HepG2 (cell line): ENCODE results near the gene GRPEL2. TPM values are rescaled to one million over a fixed set of nuclear protein-coding genes. Genes with fewer than 3 reads are reported as not detected.

Experiments used
- AHDC1 ChIP-seq: sonication (generic); formaldehyde crosslinking; IDR thresholded peaks from 2 replicates; pipeline ENCODE4 v1.5.1; 2020; ENCODE audit warnings: mild to moderate bottlenecking, missing genetic modification reagents, borderline replicate concordance
- ATRX ChIP-seq: sonication (generic); formaldehyde crosslinking; IDR thresholded peaks from 2 replicates; pipeline ENCODE4 v1.4.0; 2020; ENCODE audit warnings: missing genetic modification reagents, borderline replicate concordance
- ELF3 ChIP-seq: IDR thresholded peaks from 2 replicates; pipeline ENCODE4 v1.6.1; 2016; ENCODE audit warnings: missing genetic modification reagents, missing compliant biosample characterization
- EZH2 ChIP-seq: conservative IDR thresholded peaks from 2 replicates; pipeline ENCODE4 v1.6.1; 2012; ENCODE audit warnings: mild to moderate bottlenecking, low read depth, low read length, moderate library complexity
- HOXA7 ChIP-seq: sonication (generic); formaldehyde crosslinking; IDR thresholded peaks from 2 replicates; pipeline ENCODE4 v1.8.1; 2022; ENCODE audit warnings: mild to moderate bottlenecking, missing genetic modification reagents, moderate library complexity
- ISL2 ChIP-seq: sonication (generic); formaldehyde crosslinking; IDR thresholded peaks from 2 replicates; pipeline ENCODE4 v1.5.0; 2020; ENCODE audit warnings: missing genetic modification reagents
- KAT8 ChIP-seq: IDR thresholded peaks from 2 replicates; pipeline ENCODE4 v1.6.1; 2016; ENCODE audit warnings: missing genetic modification reagents, missing compliant biosample characterization
- NBN ChIP-seq: fragments of 450-650 bp; conservative IDR thresholded peaks from 2 replicates; pipeline ENCODE4 v1.6.1; 2017
- NR2F2 ChIP-seq: IDR thresholded peaks from 2 replicates; pipeline ENCODE4 v1.6.1; 2012; ENCODE audit warnings: low read depth, inconsistent platforms, borderline replicate concordance
- POLR2G ChIP-seq: fragments of 200-400 bp; formaldehyde crosslinking; IDR thresholded peaks from 2 replicates; pipeline ENCODE4 v1.6.1; 2018; ENCODE audit warnings: mild to moderate bottlenecking, low read depth, low read length, moderate library complexity
- ZBTB3 ChIP-seq: sonication (generic); formaldehyde crosslinking; IDR thresholded peaks from 2 replicates; pipeline ENCODE4 v1.4.0; 2020; ENCODE audit warnings: low read depth, mild to moderate bottlenecking, moderate library complexity, missing genetic modification reagents, borderline replicate concordance
- ZMYM2 ChIP-seq: sonication (generic); formaldehyde crosslinking; IDR thresholded peaks from 2 replicates; pipeline ENCODE4 v1.8.0; 2022; ENCODE audit warnings: mild to moderate bottlenecking, missing genetic modification reagents
- ZNF264 ChIP-seq: sonication (generic); formaldehyde crosslinking; IDR thresholded peaks from 2 replicates; pipeline ENCODE4 v1.4.0; 2020; ENCODE audit warnings: missing genetic modification reagents
- ZNF556 ChIP-seq: sonication (generic); formaldehyde crosslinking; IDR thresholded peaks from 2 replicates; pipeline ENCODE4 v1.4.0; 2020; ENCODE audit warnings: mild to moderate bottlenecking, missing genetic modification reagents, borderline replicate concordance
- ZNF75D ChIP-seq: sonication (generic); formaldehyde crosslinking; IDR thresholded peaks from 2 replicates; pipeline ENCODE4 v1.8.1; 2023; ENCODE audit warnings: missing genetic modification reagents, mild to moderate bottlenecking, borderline replicate concordance
- ZNF782 ChIP-seq: sonication (generic); formaldehyde crosslinking; IDR thresholded peaks from 2 replicates; pipeline ENCODE4 v1.4.0; 2020; ENCODE audit warnings: missing genetic modification reagents, mild to moderate bottlenecking, borderline replicate concordance
- polyA plus RNA-seq, 8 experiments: library from polyadenylated mRNA; depleted of rRNA in 3 of 8; stranded (reverse) in 7 of 8; unstranded in 1 of 8; fragments of >200 nt; fragmentation: Illumina TruSeq in 4 of 8; extraction: Trizol in 4 of 8; gene quantifications; 2 replicates each; pipeline versions ENCODE4 v1.2.1 to v1.2.3, GENCODE V29; 2011 to 2016; ENCODE audit warnings: low read depth in 4 of 8, missing spikeins in 1 of 8, mixed read lengths in 1 of 8; ENCODE audit not compliant: insufficient read depth in 1 of 8
- total RNA-seq, 5 experiments: library from RNA; depleted of rRNA; stranded (reverse); fragments of >200 nt; fragmentation: Illumina TruSeq; extraction: Trizol; gene quantifications; 2 replicates each; pipeline ENCODE4 v1.2.3, GENCODE V29; 2016; ENCODE audit warnings: low read depth in 1 of 5
- TF ChIP-seq, protein P1 (sequence below): sonication (generic); formaldehyde crosslinking; IDR thresholded peaks from 2 replicates; pipeline ENCODE4 v1.5.1; 2020; ENCODE audit warnings: missing genetic modification reagents, mild to moderate bottlenecking, borderline replicate concordance
- TF ChIP-seq, protein P2 (sequence below): sonication (generic); formaldehyde crosslinking; IDR thresholded peaks from 2 replicates; pipeline ENCODE4 v1.5.0; 2020; ENCODE audit warnings: missing genetic modification reagents, mild to moderate bottlenecking, borderline replicate concordance
- TF ChIP-seq, protein P3 (sequence below): sonication (generic); formaldehyde crosslinking; IDR thresholded peaks from 2 replicates; pipeline ENCODE4 v1.4.0; 2020; ENCODE audit warnings: missing genetic modification reagents

The GRPEL2 gene
- total and polyA plus RNA-seq, 2 of the 13 experiments (the other 11 are each of a cell fraction or from before 2014, with no cell fraction given) = 13.1 to 16.6 TPM

GRCh38 chr5:149322518-149322917 lies 22.8 kb upstream of the GRPEL2 start (continued):
- TF ChIP-seq NR2F2 (no peak), ZNF556 (CRISPR knock-in tag) (0 out of 2 replicates have a peak, but pooled peaks have one; percentile 27), AHDC1 (CRISPR knock-in tag) (peak; percentile 49; the same call in 1 of the 2 replicates), ZNF264 (CRISPR knock-in tag) (no peak), ZNF782 (peak; percentile 18; the same call in 1 of the 2 replicates), ISL2 (0 out of 2 replicates have a peak, but pooled peaks have one; percentile 12), KAT8 (CRISPR knock-in tag) (peak; percentile 47; the same call in 1 of the 2 replicates), HOXA7 (CRISPR knock-in tag) (no peak), ELF3 (CRISPR knock-in tag) (peak; percentile 11; the same call in 1 of the 2 replicates), NBN (no peak), ZBTB3 (CRISPR knock-in tag) (no peak), ZMYM2 (no peak), ZNF75D (no peak), ATRX (no peak), EZH2 (no peak), POLR2G (no peak)
- TF ChIP-seq, protein P1, sequence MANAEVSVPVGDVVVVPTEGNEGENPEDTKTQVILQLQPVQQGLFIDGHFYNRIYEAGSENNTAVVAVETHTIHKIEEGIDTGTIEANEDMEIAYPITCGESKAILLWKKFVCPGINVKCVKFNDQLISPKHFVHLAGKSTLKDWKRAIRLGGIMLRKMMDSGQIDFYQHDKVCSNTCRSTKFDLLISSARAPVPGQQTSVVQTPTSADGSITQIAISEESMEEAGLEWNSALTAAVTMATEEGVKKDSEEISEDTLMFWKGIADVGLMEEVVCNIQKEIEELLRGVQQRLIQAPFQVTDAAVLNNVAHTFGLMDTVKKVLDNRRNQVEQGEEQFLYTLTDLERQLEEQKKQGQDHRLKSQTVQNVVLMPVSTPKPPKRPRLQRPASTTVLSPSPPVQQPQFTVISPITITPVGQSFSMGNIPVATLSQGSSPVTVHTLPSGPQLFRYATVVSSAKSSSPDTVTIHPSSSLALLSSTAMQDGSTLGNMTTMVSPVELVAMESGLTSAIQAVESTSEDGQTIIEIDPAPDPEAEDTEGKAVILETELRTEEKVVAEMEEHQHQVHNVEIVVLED (CRISPR knock-in tag) = no peak
- TF ChIP-seq, protein P2, sequence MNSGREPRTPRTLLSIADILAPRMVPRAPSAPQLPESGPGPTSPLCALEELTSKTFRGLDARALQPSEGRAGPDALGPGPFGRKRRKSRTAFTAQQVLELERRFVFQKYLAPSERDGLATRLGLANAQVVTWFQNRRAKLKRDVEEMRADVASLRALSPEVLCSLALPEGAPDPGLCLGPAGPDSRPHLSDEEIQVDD (CRISPR knock-in tag) = no peak
- TF ChIP-seq, protein P3, sequence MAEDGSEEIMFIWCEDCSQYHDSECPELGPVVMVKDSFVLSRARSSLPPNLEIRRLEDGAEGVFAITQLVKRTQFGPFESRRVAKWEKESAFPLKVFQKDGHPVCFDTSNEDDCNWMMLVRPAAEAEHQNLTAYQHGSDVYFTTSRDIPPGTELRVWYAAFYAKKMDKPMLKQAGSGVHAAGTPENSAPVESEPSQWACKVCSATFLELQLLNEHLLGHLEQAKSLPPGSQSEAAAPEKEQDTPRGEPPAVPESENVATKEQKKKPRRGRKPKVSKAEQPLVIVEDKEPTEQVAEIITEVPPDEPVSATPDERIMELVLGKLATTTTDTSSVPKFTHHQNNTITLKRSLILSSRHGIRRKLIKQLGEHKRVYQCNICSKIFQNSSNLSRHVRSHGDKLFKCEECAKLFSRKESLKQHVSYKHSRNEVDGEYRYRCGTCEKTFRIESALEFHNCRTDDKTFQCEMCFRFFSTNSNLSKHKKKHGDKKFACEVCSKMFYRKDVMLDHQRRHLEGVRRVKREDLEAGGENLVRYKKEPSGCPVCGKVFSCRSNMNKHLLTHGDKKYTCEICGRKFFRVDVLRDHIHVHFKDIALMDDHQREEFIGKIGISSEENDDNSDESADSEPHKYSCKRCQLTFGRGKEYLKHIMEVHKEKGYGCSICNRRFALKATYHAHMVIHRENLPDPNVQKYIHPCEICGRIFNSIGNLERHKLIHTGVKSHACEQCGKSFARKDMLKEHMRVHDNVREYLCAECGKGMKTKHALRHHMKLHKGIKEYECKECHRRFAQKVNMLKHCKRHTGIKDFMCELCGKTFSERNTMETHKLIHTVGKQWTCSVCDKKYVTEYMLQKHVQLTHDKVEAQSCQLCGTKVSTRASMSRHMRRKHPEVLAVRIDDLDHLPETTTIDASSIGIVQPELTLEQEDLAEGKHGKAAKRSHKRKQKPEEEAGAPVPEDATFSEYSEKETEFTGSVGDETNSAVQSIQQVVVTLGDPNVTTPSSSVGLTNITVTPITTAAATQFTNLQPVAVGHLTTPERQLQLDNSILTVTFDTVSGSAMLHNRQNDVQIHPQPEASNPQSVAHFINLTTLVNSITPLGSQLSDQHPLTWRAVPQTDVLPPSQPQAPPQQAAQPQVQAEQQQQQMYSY = no peak
